GM18502 (cell line): ENCODE data around the gene TMED4.
"Not testable (repeated sequence)": the region's sequence is repeated elsewhere in the genome, so short reads cannot be mapped to it uniquely, and the experiment has no call there.

Experiments used
- ATAC-seq: cut with Tn5 transposase; IDR thresholded peaks from one replicate; pipeline ENCODE4 v1.9.1; 2021; ENCODE audit warnings: mild to moderate bottlenecking; ENCODE audit not compliant: unreplicated experiment, poor library complexity

Gene TMED4

GRCh38 chr7:44608916-44609648 lies 27.1 kb upstream of the TMED4 start:
- ATAC-seq: no peak

GRCh38 chr7:44607141-44608068 lies 25.4 kb upstream of the TMED4 start:
- no peak for ATAC-seq

- ATAC-seq: peak; percentile 93
Measured at GRCh38 chr7:44606341-44607140, 24.5 kb upstream of the TMED4 start, which contains the start of gene OGDH. OGDH (plus strand) TSS chr7:44606627; CDS start chr7:44624344, 17,717 bp downstream.

GRCh38 chr7:44604941-44605340 lies 22.9 kb upstream of the TMED4 start:
- ATAC-seq: no peak

GRCh38 chr7:44603193-44603592 lies 21.2 kb upstream of the TMED4 start:
- ATAC-seq: no peak

GRCh38 chr7:44602576-44602910 lies 20.5 kb upstream of the TMED4 start:
- ATAC-seq: no peak

- no peak for ATAC-seq
Measured at GRCh38 chr7:44599222-44599621, 17.2 kb upstream of the TMED4 start.

GRCh38 chr7:44597181-44597580 lies 15.2 kb upstream of the TMED4 start:
- not testable (repeated sequence) for ATAC-seq

GRCh38 chr7:44595934-44596635 lies 14.1 kb upstream of the TMED4 start:
- ATAC-seq: no peak

- ATAC-seq: no peak
Measured at GRCh38 chr7:44590910-44591309, 8.9 kb upstream of the TMED4 start.

GRCh38 chr7:44587843-44588711 lies 6.0 kb upstream of the TMED4 start:
- no peak for ATAC-seq

GRCh38 chr7:44583146-44583865 lies 1.3 kb upstream of the TMED4 start:
- no peak for ATAC-seq

- peak; percentile 41 for ATAC-seq
Measured at GRCh38 chr7:44580945-44581878, 819 bp downstream of the TMED4 start.

GRCh38 chr7:44576228-44576627 lies 5.8 kb downstream of the TMED4 start:
- ATAC-seq: no peak

- ATAC-seq: no peak
Measured at GRCh38 chr7:44575054-44575453, 7.0 kb downstream of the TMED4 start.

GRCh38 chr7:44574287-44574872 lies 7.7 kb downstream of the TMED4 start:
- ATAC-seq: no peak
